Stimulated activated CD4-positive, alpha-beta T cell treated with anti-CD3 and anti-CD28 coated beads, Interleukin-4, amount 100 ng/mL, for 48 hours (primary cell): ENCODE data around the gene SLC44A4.

Source experiments
- DNase-seq, 2 donors: peaks; one replicate each; pipeline ENCODE4 v3.0.0-alpha.2; 2020; ENCODE audit warnings: low read depth in 2 of 2

Gene SLC44A4

DNA sequence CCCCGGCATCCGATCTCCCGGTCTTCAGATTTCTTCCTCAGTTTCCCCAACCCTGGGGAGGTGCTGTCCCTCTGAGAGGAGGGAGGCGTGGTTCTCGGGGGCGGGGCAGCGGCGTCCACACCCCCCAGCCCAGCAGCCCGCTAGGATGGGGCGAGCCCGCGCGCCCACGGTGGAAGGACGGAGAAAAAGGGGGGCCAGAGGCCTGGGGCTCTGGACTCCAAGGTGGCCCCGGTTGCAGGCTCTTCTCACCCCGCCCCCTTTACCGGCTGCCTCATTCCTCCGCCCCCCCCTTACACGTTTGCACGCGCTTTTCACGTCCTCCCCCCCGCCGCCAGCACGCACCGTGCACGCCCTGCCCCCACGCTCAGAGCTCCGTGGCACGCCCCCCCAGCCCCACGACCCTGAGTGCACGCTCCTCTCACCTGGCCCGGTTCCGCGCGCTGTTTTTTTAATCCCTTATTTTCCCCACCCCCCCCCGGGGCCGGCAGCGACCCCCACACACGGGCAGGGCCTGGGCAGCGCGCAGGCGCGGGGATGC lies 22.7 kb upstream of the SLC44A4 start:
- peak; percentile 53 to 56 for DNase-seq

DNA sequence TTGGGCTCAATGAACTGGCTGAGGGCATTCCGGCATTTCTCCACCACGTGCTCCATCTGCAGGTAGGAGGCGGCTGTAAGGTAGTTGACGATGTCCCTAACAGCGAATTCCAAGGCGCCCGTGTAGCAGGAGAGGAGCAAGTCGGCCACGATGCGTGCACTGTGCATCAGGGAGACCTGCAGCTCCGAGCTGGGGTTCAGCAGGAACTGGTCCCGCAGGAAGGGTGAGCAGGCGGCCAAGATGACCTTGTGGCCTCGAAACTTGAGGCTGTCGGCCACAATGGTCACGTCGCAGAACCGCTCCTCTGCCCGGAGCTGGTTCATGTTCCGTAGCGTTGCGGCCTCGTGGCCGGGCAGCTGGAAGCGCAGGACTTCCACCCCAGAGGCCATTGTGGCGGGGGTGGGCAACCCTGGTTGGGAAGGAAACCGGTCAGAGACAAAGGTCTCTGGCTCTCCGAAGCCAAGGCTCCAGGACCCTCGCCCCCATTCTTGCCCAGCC lies 22.2 kb upstream of the SLC44A4 start:
- no peak for DNase-seq

DNA sequence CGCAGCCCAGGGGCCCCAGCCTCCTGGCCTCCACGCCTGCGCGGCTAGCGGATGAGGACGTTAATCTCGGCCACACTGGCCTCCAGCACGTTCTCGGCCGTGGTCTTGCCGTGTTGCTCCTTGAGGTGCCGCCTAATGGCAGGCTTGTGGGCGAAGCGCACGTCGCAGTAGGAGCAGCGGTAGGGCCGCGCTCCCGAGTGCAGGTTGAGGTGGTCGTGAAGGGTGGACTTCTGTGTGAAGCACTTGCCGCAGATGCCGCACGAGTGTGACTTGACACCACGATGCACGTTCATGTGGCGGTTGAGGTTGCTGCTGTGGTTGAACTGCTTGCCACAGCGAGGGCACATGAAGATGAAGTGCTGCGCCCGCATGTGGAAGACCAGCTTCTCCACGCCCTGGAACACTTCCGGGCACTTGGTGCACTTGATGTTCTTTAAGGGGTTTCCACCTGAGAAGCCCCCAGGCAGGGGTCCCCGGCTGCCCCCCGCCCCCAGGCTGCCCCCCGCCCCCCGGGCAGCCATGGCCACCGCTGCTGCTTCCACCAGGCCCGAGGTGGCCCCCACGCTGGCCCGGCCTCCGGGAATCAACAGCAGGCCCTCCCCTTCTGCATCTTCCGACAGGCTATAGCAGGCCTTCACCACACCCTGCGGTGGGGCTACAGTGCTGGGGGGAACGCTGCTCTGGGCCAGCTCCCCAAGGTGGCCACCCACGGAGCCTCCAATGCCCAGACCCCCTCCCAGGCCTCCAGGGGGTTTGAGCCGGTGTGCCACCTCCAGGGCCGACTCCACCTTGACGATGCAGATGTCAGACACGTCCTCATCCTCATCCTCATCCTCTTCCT lies 21.3 kb upstream of the SLC44A4 start:
- DNase-seq = no peak

DNA sequence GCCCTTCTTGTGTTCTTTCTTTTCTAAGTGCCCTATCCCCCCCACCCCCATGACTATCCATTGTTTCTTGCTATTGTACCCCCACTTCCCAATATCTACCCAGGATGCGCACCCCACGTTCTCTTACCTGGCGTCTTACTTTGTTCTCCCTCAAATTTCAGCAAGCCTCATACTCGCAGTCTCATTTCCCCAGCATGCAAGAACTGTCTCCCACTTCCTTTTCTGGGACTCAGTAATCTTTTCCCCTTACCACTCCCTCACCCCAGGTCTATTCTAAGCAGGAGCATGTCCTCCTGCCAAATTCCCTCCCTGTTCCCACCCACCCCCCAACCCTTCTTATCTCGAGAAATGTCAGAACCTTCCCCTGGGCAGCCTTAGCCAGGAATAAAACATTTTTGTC lies 20.4 kb upstream of the SLC44A4 start:
- DNase-seq = no peak

DNA sequence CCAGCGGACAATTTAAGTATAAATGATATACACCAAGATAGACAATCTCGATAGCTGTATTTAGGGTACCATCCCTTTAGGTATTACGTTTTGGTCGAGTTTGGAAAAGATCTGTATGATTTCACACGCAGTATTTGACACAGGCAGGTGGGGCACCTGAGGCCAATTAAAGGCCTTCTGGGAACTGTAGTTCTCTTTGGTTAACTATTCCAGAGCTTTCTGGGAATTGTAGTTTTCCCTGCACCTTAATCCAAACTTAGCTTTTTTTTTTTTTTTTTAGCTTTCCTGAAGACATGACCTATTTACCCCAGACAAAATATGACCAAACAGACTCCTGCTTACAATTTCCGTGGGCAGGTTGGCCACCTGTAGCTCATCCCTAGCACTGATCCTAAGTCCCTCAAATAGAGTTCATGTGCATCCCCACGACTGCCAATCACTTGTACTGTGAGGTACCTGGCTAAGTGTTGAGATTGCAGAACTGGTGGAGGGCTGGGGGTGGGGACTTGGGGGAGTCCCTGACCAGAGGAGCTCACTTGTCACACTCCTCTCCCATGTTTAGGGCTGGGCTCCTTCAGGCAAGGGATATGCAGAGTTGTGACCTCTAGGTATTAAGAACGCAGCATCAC lies 19.7 kb upstream of the SLC44A4 start:
- no peak for DNase-seq

DNA sequence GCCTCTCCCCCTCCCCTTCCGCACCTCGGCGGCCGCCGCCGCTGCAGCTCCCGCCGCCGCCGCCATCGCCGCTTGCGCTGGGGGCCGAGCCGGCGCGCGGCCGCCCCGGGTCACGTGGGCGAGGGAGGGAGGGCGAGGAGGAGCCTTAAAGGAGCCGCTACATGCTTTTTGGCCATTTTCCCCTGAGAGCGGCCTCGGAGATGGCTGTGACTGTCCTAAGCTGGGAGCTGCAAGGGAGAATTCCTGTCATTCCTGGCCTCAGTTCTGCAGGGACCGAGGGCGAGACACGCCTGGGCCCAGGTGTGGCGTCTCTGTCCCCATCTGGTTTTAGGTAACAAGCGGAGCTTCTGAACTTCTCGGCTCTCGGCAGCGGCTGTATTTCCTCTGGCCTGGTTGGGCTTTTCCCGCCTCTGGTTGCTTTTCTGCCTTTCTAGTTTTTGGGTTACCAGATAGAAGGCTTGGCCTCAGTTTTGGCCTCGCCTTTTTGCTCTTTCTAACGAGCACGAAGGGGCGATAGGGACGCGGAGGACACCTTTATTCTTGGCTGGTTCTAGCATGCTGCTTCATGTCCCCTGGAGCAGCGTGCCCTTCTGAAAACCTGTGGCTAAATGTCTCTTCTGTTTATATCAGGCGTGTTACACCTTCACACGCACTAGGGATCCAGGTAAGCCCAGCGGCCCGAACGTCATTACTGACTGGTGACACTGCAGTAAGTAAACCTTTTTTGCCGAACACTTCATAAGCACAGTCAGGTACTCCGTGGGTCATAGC lies 19.0 kb upstream of the SLC44A4 start, which contains the start of gene EHMT2:
TSS of gene EHMT2 (minus strand) at position 87 of the 771 bp plus-strand sequence. CDS start at position 66, 21 bp downstream.
- DNase-seq = peak; percentile 79 to 86

DNA sequence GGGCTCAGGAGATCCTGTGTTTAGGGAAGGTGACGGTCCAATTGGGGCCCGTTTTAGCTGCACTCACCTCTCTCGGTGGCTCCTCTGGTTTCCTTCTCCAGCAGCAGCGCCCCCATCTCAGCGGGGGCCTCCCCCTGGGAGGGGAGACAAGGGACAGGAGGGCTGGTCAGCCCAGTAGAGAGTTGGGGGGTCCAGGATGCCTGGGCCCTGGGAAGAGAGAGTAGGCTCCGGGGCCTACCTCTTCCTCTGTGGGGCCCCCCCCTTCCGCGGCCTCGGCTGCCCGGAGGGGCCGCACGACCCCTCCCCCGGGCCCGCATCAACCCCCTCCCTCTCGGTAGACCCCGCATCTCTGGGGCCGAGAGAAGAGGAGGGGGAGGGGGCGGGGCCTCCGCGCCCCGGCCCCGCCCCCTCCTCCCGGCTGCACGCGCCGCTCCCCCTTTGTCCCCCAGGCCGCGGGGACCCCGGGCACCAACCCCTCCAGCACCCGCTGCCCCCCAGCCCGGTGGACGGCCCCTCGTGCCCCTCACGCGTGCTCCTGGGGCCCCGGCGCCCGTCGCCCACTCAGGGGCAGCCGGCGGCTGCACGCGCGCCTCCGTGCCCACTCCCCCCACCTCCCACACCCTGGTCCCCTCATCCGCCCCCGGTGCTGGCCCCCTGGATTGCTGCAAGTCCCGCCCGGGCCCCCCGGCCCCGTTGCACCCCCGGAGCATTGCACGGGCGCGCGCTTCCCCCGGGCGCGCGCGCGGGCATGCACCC lies 18.2 kb upstream of the SLC44A4 start:
- no peak for DNase-seq

DNA sequence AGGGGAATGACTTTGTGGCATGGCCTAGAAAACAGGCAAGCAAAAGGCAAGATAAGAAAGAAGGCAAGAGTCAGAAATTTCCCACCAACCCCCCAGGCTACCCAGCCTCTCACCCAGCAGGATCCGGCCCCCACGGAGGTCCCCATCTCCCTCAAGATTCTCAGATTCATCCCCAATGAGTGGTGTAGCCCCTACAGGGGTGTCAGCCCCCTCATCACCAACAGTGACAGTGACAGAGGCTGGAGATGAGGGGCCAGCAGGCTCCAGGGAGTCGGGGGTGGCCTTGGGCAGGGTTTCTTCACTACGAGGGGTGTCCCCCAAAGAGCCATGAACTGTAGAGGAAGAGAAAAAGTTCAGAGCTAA lies 17.7 kb upstream of the SLC44A4 start:
- no peak for DNase-seq

DNA sequence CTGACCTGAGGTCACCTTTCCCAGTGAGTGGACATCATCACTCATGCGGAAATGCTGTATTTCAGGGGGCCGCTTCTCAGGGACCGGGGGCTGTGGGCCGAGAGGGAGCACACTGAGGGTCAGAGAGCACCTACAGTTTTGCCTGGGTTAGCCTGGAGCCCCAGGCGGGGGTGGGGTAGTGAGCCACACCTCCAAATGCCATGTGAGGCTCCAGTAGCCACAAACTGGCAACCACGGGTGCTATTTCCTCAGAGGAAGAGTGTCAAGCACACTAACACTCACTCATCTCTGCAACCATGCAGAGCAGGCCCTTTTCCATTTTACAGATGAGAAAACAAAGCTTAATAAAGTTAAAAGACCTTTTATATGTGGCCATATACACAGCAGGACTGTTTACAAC lies 14.0 kb upstream of the SLC44A4 start:
- no peak for DNase-seq

DNA sequence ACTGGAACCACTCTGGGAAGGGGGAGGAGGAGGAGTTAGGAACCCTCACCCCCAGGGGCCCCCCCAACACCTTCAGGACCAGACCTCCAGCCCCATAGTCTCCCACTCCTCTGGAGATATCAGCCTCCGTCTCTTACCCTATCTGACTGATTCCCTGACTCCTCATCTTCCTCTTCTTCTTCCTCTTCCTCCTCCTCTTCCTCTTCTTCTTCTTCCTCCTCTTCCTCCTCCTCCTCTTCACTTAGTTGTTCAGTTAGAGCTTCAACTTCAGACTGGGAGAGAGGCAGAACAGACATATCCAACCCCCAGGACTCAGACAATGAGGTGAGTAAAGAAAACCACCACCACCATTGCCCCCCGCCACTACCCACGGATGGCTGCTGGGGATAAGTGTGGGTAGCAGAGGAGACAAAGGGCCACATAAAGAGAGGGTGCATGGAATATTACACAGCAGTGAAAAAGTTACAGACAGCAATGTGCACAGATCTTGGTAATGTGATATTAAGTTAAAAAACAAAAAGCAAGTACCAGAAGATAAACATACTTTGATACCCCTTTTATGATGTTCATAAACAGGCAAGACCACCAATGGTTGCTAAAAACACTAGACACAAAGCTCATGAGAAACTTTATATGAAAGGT lies 10.7 kb upstream of the SLC44A4 start:
- no peak for DNase-seq

DNA sequence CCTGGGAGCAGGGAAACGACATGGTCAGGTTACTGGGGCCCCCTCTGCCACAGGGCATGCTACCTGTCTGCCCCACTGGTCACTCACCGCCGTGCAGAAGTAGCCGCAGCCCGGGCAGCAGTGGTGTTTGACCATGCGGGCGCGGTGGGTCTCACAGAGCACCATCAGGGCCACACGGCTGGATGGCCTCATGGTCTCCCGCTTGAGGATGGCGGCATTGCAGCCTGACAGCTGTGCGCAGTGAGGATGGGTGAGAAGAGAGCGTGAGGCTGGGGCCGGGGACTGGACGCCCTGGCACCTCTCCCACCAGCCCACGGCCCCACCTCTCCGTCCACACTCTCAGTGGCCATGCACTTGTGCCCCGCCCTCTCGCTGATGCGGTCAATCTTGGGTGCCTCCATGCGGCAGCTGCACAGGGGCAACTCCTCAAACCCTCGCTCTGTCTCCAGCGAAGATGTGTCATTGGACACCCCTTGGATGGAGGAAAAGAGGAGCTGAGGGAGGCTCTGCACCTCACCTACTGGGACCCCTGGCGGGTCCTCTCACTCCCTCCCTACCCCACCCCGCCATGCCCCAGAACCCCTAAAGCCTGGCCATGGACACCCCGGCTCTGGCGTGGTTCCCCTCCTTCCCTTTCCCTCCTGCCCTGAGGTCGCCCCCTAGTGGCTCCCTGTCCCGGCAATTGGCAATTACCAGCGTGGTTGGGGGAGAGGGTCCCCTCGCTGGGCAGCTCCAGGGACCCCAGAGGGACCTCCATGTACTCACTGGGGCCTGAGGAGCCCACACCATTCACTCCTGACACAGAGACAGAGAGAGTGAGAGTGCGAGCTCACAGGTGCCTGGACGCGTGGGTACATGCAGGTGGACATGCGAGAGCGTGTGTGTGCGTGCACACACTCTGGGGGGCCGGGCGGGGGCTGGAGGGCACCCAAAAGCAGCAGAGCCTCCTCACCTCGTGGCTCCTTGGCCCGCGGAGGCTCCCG lies 9.8 kb upstream of the SLC44A4 start:
- DNase-seq = peak; percentile 48 to 65

DNA sequence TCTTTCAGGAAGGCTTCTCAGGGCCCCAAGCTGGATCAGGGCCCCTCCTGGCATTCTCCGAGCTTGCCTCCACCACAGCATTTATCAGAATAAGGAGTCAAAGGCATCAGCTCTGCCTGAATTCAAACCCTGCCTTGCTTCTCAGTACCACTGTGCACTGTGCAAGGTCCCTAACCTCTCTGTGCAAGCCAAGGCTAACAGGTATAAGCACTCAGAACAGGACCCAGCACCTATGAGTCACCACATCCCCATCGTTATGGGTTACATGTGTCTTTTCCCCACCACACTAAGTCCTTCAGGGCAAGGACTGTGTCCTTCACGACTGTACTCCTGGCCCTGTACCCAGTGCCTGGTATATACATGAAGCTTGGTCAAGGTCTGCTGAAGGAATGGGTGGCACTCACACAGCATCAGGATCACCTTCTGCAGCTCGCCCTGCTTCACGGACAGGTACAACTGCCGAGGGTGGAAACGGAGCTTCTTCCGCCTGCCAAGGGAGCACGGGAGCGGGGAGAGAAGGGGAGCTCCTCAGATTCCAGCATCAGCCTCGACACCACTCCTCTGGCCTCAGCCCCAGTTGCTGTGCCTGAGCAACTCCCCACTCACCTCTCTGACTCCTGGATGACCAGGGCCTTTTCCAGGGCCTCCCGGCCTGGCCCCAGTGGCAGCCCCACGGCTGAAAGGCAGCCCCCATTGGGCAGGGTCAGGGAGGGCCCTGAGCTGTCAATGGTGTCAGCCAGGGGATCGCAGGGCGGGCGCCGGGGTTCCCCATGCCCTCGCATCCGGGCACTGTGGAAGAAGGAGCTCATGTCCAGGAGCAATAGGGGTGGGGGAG lies 8.6 kb upstream of the SLC44A4 start:
- no peak for DNase-seq

DNA sequence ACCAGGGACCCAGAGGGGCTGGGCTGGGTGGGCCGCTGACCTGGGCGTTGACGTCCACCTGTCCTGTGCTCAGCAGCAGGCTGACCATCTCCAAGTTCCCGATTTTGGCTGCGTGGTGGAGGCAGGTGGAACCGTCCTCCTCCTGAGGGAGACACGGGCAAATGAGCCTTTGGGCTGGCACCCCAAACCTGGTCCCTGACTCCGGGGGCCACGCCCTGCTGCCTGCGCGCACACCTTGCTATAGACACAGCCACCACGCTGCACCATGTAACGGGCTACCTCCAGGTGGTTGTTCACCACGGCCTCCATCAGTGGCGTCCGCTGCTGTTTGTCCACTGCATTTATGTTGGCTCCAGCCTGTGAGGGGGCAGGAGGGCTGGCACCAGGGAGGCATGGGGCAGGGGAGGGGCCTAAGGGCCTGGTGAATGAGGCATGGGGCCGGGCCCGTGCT lies 7.8 kb upstream of the SLC44A4 start:
- DNase-seq = no peak

DNA sequence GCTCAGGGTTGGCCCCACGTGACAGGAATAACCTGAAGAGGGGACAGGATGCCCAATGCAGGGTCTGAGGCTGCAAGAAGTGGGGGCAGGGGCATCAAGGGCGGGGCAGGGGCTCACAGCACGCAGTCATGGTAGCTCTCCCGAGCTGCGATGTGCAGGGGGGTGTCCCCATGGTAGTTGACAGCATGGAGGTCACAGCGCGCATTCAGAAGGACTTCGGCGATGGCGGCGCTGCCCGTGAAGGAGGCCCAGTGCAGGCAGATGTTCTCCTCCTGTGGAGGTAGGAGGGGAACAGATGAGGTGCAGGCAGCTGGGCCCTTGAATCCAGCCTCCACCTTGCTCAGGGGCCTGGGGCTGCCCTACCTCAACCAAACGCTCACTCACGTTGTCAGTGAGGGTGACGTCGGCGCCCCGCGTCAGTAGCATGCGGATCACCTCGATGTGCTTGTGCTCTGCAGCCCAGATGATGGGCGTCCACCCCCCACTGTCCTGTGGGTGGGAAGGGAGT lies 5.8 kb upstream of the SLC44A4 start:
- no peak for DNase-seq

DNA sequence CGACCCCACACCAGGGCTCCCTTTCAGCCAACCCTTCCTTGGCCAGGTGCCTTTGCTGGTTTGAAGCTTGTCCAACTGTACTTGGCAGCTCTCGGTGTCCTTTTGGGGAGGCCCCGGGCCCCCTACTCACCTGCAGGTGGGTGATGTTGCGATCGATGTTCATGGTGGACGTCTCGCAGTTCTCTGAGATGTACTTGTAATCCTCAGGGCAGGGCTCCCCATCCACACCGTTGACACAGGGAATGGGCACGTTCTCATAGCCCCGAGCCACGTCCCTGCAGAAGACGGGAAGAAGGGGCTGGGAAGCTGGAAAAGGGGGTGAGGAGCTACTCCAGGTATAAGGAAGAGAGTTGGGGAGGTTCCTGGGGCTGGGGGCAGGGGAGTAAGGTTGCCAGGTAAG lies 4.9 kb upstream of the SLC44A4 start:
- no peak for DNase-seq

DNA sequence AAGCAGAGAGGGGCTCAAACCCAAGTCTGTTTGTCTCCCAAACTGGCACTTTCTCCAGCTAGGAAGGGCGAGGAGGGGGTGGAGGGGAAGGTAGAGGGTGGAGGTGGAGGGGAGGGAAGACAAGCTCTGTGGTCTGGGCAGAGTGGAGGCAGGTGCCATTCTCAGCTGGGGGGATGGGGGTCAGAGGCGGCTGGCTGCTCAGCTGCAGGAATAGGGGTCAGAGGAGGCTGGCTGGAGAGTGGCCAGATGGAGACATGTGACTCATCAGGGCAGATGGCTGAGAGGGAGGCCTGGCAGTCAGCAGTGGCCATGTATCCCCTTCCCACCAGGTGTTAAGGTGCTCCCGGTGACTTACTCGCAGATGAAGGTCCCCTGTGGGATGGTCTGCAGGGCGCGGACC lies 3.5 kb upstream of the SLC44A4 start:
- DNase-seq = no peak

DNA sequence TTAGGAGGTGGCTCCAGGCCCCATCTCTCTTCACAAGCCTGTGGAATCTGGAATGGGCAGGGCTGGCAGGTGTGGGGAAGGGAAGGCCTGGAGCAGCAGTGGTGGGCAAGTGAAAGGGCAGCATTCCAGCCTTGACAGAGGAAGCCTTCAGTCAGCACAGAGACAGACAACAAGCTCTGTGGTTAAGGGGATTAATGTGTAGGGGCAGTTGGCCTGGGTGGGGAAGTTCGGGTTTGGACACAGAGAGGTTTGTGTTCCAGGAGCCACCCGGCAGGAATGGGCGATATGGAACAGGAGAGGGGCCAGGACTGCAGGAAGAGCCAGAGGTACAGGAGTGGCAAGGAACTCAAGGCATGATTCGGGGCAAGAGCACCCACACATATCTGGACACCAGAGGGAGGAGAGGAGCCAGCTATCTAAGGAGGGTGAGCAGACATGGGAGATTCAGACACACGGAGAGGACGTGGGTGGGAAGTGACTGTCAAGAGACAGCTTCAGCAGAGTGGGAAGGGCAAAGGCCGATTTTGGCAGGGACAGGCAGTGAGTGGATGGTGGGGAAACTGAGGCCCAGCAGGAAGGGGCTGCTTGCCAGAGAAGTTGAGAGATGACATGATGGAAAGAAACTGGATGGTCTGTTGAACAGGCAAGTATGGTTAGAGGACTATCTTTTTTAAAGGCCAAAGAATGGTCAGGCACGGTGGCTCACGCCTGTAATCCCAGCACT lies 2.5 kb upstream of the SLC44A4 start:
- no peak for DNase-seq

DNA sequence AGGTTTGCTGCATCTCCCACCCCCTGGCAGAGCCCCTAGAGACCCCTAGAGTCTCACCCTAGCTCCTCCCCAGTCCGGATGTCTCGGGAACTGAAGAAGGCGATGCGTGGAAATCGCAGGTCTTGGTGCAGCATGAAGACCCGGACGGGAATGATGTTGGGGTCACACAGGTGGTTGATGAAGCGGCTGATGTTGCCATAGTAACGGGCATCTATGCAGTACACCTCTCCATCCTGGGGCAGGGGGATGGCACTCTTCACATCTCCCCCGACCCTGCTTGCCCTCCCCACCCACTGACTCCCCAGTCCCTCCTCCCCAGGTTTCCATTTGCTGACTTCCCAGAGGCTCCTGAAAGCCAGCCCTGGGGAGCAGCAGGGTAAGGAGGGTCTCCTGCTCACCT lies 1.8 kb upstream of the SLC44A4 start:
- DNase-seq = no peak
